ENCODE results near the gene MTURN.
A peak's percentile ranks its signal among the peaks of the same experiment; 100 is the strongest.
"Not testable (repeated sequence)": the region's sequence is repeated elsewhere in the genome, so short reads cannot be mapped to it uniquely, and the experiment has no call there.

Gene MTURN

GRCh38 chr7:30134611-30135300 lies at the start of gene MTURN:
Gene MTURN (plus strand): TSS chr7:30134986. CDS start chr7:30135137, 151 bp downstream.
- DNase-seq = peak; percentile 83 to 91

- DNase-seq = no peak
Measured at GRCh38 chr7:30086529-30086928, 48.3 kb upstream of the MTURN start.

DNA sequence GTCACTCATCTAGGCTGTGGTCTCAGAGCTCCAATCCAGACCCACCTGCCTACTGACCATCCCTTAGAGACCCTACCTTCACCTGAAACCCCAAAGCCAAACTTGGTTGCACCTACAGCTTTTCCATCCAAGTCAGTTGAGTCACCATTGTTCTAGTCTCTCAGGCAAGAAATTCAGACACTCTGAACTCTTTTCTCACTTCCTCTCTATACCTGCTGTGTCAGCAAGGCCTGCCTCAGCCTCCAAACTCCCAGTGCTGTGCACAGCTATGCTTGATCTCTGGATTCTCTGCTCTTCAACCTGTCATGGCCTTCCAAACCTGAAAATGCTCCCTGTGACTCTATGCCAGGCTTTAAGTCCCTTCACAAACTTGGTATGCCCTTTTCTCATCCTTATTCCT lies 47.4 kb upstream of the MTURN start:
- DNase-seq = no peak

- no peak for DNase-seq
Measured at GRCh38 chr7:30088362-30088761, 46.4 kb upstream of the MTURN start.

GRCh38 chr7:30090111-30090510 lies 44.7 kb upstream of the MTURN start:
- no peak for DNase-seq

- peak in 1 of 2 donors; percentile 25 for DNase-seq
Measured at GRCh38 chr7:30091491-30091912, 43.3 kb upstream of the MTURN start.

GRCh38 chr7:30091987-30092386 lies 42.8 kb upstream of the MTURN start:
- no peak for DNase-seq

DNA sequence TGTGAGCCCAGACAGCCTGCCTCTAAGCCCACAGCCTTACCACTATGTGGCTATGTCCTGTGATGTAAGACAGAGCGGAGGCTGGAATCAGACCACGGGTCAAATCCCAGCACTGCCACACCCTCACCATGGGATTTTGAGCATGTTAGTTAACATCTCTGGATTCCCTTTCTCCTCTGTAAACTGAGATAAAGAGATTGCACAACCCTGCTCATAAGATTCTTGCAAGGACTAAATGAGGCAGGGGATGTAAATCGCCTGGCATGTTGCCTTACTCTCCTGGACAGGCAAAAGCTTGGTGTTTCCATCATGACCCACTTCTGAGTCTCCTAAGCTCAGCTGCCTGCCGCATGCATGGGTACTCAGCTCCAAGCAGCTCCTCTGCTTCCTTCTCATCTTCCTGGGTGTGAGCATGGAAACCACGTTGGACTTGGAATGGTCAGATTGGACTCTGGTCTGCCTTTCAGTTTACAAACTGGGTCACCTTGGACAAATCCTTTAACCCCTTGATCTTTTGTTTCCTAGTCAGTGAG lies 41.3 kb upstream of the MTURN start:
- no peak for DNase-seq

DNA sequence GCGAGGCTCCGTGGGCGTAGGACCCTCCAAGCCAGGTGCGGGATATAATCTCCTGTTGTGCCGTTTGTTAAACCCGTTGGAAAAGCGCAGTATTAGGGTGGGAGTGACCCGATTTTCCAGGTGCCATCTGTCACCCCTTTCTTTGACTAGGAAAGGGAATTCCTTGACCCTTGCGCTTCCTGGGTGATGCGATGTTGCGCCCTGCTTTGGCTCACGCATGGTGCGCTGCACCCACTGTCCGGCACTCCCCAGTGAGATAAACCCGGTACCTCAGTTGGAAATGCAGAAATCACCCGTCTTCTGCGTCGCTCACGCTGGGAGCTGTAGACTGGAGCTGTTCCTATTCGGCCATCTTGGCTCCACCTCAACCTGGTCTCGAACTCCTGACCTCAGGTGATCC lies 36.2 kb upstream of the MTURN start:
- DNase-seq = not testable (repeated sequence)

DNA sequence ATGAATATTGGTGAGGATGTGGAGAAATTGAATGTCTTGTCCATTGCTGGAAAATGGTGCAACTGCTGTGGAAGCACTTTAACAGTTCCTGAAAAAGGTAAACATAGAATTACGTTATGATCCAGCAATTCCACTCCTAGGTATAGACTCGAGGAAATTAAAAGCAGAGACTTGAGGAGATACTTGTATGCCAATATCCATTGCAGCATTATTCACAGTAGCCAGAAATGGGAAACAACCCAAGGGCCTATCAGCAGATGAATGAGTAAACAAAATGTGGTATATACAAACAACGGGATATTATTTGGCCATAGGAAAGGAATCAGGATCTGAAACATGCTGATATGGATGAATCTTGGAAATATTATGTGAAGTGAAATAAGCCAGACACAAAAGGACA lies 32.5 kb upstream of the MTURN start:
- no peak for DNase-seq

- no peak for DNase-seq
Measured at GRCh38 chr7:30104157-30104556, 30.6 kb upstream of the MTURN start.

DNA sequence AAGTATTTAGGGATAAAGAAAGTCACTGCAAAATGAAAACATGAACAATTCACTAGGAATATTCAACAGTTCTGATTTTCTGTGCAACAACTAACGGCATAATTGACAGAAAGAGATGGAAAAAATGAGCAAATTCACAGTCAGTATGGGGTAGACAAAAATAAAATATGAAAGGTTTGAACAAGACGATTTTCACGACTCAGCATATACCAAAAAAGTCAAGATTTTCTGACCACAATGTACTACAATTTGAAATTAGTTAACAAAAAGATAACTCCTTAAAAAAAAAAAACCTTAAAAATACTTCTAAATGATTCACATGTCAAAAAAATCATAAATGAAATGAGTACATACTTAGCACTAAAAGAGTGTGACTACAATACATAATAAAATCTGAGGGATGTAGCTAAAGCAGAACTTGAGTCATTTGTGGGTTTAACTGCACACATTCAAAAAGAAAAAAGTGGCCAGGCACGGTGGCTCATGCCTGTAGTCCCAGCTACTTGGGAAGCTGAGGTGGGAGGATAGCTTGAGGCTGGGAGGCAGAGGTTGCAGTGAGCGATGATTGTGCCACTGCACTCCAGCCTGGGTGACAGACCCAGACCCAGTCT lies 22.6 kb upstream of the MTURN start:
- DNase-seq = no peak

GRCh38 chr7:30113144-30113543 lies 21.6 kb upstream of the MTURN start:
- no peak for DNase-seq

DNA sequence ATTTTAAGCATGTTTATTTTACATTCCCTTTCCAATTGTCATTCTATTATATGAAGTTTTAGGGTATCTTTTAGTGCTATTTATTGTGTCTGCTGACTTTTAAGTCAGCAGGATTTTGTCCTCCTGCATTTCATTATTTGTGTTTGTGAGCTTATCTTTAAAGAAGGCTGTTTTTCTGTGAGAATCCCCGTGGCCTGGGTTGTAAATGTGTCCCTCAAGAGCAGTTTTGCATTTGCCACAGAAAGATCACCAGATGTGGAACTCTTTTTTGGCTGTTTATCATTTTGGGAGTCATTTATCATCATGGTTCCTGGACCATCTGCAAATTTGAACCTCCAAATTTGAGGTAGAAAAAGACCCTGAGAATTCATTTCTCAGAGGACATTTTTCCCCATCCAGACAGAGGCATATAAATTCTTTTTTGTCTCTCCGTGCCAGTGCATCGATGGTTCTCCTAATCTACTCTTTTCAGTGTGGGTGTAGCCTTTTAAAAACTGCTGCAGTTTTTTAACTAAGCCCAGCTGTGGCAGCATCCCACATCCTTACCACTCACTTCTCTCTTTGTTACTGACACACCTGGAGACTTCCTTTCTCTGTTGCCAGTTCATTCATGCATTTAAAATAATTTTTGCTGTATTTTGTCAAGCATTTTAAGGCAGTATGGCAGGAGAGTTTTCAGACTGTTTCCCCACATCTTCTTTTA lies 20.1 kb upstream of the MTURN start:
- DNase-seq = no peak

- DNase-seq = no peak
Measured at GRCh38 chr7:30115709-30116297, 19.0 kb upstream of the MTURN start.

GRCh38 chr7:30116771-30117170 lies 18.0 kb upstream of the MTURN start:
- DNase-seq = no peak

GRCh38 chr7:30117896-30118295 lies 16.9 kb upstream of the MTURN start:
- DNase-seq = no peak

GRCh38 chr7:30119890-30120577 lies 14.8 kb upstream of the MTURN start:
- DNase-seq = no peak

- DNase-seq = no peak
Measured at GRCh38 chr7:30133736-30134610, 813 bp upstream of the MTURN start.

GRCh38 chr7:30135301-30136116 lies 723 bp downstream of the MTURN start:
- peak in 1 of 2 donors; percentile 66 for DNase-seq

All from hippocampal formation (tissue), 2 donors.